ENCODE data around the gene MED16.

The MED16 gene

DNA sequence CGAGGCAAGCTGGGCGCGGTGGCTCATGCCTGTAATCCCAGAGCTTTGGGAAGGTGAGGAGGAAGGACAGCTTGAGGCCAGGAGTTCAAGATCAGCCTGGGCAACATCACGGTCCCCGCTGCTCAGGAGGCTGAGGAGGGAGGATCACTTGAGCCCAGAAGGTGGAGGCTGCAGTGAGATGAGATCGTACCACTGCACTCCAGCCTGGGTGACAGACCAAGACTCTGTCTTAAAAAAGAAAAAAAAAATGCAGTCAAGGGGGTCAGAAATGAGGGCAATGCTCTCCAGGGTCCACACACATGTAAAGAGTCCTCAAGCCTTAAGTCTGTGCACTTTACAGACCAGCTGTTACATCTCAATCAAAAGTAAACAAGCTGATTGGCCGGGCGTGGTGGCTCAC, 11.6 kb upstream of the MED16 start:
- no peak overlapping the region for H3K4me3 ChIP-seq (ENCODE audit: low read depth, low read length)
- no peak overlapping the region for H3K27ac ChIP-seq
- DNase-seq, result no peak
- TF ChIP-seq, protein P1, sequence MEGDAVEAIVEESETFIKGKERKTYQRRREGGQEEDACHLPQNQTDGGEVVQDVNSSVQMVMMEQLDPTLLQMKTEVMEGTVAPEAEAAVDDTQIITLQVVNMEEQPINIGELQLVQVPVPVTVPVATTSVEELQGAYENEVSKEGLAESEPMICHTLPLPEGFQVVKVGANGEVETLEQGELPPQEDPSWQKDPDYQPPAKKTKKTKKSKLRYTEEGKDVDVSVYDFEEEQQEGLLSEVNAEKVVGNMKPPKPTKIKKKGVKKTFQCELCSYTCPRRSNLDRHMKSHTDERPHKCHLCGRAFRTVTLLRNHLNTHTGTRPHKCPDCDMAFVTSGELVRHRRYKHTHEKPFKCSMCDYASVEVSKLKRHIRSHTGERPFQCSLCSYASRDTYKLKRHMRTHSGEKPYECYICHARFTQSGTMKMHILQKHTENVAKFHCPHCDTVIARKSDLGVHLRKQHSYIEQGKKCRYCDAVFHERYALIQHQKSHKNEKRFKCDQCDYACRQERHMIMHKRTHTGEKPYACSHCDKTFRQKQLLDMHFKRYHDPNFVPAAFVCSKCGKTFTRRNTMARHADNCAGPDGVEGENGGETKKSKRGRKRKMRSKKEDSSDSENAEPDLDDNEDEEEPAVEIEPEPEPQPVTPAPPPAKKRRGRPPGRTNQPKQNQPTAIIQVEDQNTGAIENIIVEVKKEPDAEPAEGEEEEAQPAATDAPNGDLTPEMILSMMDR (IDR thresholded peaks at IDR 0.05; ENCODE audit: low read depth, low read length), result no peak
- H3K9me3 ChIP-seq (ENCODE audit: severe bottlenecking), result no peaks in the 10 kb centered on the region
- peaks cover 8% of the 10 kb centered on the region; the same call in 1 of the 2 replicates for H3K36me3 ChIP-seq
- H3K27me3 ChIP-seq (ENCODE audit: insufficient read depth, low read depth, severe bottlenecking), result no peaks in the 10 kb centered on the region

GRCh38 chr19:903266-903797, 10.3 kb upstream of the MED16 start:
- peak; percentile 94 for DNase-seq
- TF ChIP-seq, protein P1 (IDR thresholded peaks at IDR 0.05; ENCODE audit: low read depth, low read length), result no peak
- Histone ChIP-seq H3K27ac (peak overlapping the region; percentile 76), H3K9me3 (ENCODE audit: severe bottlenecking) (no peaks in the 10 kb centered on the region), H3K27me3 (ENCODE audit: insufficient read depth, low read depth, severe bottlenecking) (no peaks in the 10 kb centered on the region), H3K36me3 (peaks cover 11% of the 10 kb centered on the region; the same call in 1 of the 2 replicates), H3K4me3 (ENCODE audit: low read depth, low read length) (peak overlapping the region; percentile 36)

DNA sequence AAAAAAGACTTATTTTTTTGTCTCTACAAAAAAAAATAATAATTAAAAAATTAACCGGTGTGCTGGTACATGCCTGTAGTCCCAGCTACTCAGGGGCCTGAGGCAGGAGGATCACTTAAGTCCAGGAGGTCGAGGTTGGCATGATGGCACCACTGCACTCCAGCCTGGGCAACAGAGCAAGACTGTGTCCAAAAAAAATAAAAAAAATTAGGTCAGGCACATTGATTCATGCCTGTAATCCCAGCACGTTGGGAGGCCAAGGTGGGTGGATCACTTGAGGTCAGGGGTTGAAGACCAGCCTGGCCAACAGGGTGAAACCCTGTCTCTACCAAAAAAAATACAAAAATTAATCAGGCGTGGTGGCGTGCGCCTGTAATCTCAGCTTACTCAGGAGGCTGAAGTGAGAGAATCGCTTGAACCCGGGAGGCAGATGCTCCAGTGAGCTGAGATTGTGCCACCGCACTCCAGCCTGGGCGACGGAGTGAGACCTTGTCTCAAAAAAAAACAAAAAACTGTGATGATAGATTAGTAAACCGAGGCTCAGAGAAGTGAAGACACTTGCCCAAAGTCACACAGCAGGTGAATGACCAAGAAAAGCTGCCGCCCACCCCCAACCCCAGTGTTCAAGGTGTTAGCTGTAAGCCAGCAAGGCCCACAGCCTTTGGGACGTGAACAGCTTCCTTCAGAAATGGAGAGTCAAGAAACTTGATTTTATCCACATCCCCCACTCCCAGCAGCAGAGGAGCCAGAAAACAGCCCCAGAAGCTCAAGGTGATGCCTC, 9.6 kb upstream of the MED16 start:
- TF ChIP-seq, protein P1 (IDR thresholded peaks at IDR 0.05; ENCODE audit: low read depth, low read length), result no peak
- H3K27me3 ChIP-seq (ENCODE audit: insufficient read depth, low read depth, severe bottlenecking), result no peaks in the 10 kb centered on the region
- H3K36me3 ChIP-seq, result peaks cover 11% of the 10 kb centered on the region; the same call in 1 of the 2 replicates
- H3K4me3 ChIP-seq (ENCODE audit: low read depth, low read length), result peak overlapping the region; percentile 11
- H3K9me3 ChIP-seq (ENCODE audit: severe bottlenecking), result no peaks in the 10 kb centered on the region
- no peak for DNase-seq
- H3K27ac ChIP-seq, result peak overlapping the region; percentile 76

GRCh38 chr19:902093-902370, 9.0 kb upstream of the MED16 start:
- H3K9me3 ChIP-seq (ENCODE audit: severe bottlenecking), result no peaks in the 10 kb centered on the region
- H3K27ac ChIP-seq, result peak overlapping the region; percentile 76
- no peak overlapping the region for H3K4me3 ChIP-seq (ENCODE audit: low read depth, low read length)
- DNase-seq, result no peak
- peaks cover 14% of the 10 kb centered on the region for H3K36me3 ChIP-seq
- TF ChIP-seq, protein P1 (IDR thresholded peaks at IDR 0.05; ENCODE audit: low read depth, low read length), result no peak
- H3K27me3 ChIP-seq (ENCODE audit: insufficient read depth, low read depth, severe bottlenecking), result no peaks in the 10 kb centered on the region

- Histone ChIP-seq H3K9me3 (ENCODE audit: severe bottlenecking) (no peaks in the 10 kb centered on the region), H3K4me3 (ENCODE audit: low read depth, low read length) (no peak overlapping the region), H3K27ac (peak overlapping the region; percentile 76; the same call in 1 of the 2 replicates), H3K36me3 (peaks cover 18% of the 10 kb centered on the region), H3K27me3 (ENCODE audit: insufficient read depth, low read depth, severe bottlenecking) (no peaks in the 10 kb centered on the region)
- DNase-seq, result no peak
- TF ChIP-seq, protein P1 (IDR thresholded peaks at IDR 0.05; ENCODE audit: low read depth, low read length), result no peak
Observed at GRCh38 chr19:901216-902092, 8.5 kb upstream of the MED16 start.

Measured in WERI-Rb-1 (cell line).